ENCODE data around the gene MYCBPAP.

The MYCBPAP gene

GRCh38 chr17:50527155-50527762, 19.0 kb downstream of the MYCBPAP start:
- ChIA-PET POLR2A (ENCODE audit: low non-redundant PET) (no interaction called here), CTCF (interaction anchor here (0.7 kb wide), 1 partner anchor 766 kb away, joined by 5 read pairs; no protein-coding TSS in a partner anchor)
- TF ChIP-seq CTCF (conservative IDR thresholded peaks at IDR 0.05; ENCODE audit: low read depth), result no peak
- no peak overlapping the region for H3K27ac ChIP-seq
- no peak for DNase-seq (ENCODE audit: low spot score)

- TF ChIP-seq CTCF (conservative IDR thresholded peaks at IDR 0.05; ENCODE audit: low read depth), result no peak
- DNase-seq (ENCODE audit: low spot score), result no peak
- ChIA-PET CTCF (interaction anchor here (0.5 to 0.8 kb wide), 2 partner anchors 23 to 155 kb away, joined by 3 read pairs; partner anchors contain the start of genes EME1 and MRPL27), POLR2A (ENCODE audit: low non-redundant PET) (no interaction called here)
- H3K27ac ChIP-seq, result no peak overlapping the region
Observed at GRCh38 chr17:50527949-50528474, 19.8 kb downstream of the MYCBPAP start.

GRCh38 chr17:50529849-50530248, 21.6 kb downstream of the MYCBPAP start:
- no peak for DNase-seq (ENCODE audit: low spot score)
- no peak for TF ChIP-seq CTCF (conservative IDR thresholded peaks at IDR 0.05; ENCODE audit: low read depth)
- no peak overlapping the region for H3K27ac ChIP-seq
- ChIA-PET CTCF (interaction anchor here (0.7 kb wide), 1 partner anchor 865 kb away, joined by 3 read pairs; no protein-coding TSS in a partner anchor), POLR2A (ENCODE audit: low non-redundant PET) (no interaction called here)

GRCh38 chr17:50531428-50532025, 23.3 kb downstream of the MYCBPAP start:
- no peak overlapping the region for H3K27ac ChIP-seq
- TF ChIP-seq CTCF (conservative IDR thresholded peaks at IDR 0.05; ENCODE audit: low read depth), result no peak
- CTCF ChIA-PET, result interaction anchor here (0.7 to 2.0 kb wide), 6 partner anchors 8 to 95 kb away, joined by 3 to 15 read pairs (median 4); partner anchors contain the start of gene RSAD1

GRCh38 chr17:50532452-50533024, 24.3 kb downstream of the MYCBPAP start, which contains the start of gene EPN3:
Gene EPN3 (plus strand): TSS chr17:50532735. CDS start chr17:50536557, 3,822 bp downstream.
- CTCF ChIA-PET, result interaction anchor here (0.6 to 2.0 kb wide), 6 partner anchors 9 to 54 kb away, joined by 3 to 15 read pairs (median 4); partner anchors contain the start of genes CACNA1G and RSAD1

More at GRCh38 chr17:50531428-50532025, 23.3 kb downstream of the MYCBPAP start:
- DNase-seq (ENCODE audit: low spot score), result no peak
- POLR2A ChIA-PET (ENCODE audit: low non-redundant PET), result no interaction called here

More at GRCh38 chr17:50532452-50533024, 24.3 kb downstream of the MYCBPAP start, which contains the start of gene EPN3:
- no peak for TF ChIP-seq CTCF (conservative IDR thresholded peaks at IDR 0.05; ENCODE audit: low read depth)
- POLR2A ChIA-PET (ENCODE audit: low non-redundant PET), result interaction anchor here (1.1 kb wide), 1 partner anchor 31 kb away, joined by 3 read pairs; no protein-coding TSS in a partner anchor
- peak; percentile 83 for DNase-seq (ENCODE audit: low spot score)
- peak within 1 kb of the TSS; percentile 93 for H3K27ac ChIP-seq
